Measurements from ENCODE around the gene HYOU1. TPM values are rescaled to one million over a fixed set of nuclear protein-coding genes. Genes with fewer than 3 reads are reported as not detected.

The HYOU1 gene
- total RNA-seq, 1 experiment from 2014 or later, result 228 TPM

- Histone ChIP-seq H3K79me1 (ENCODE audit: insufficient read depth, low read depth, low read length, poor library complexity, severe bottlenecking) (peaks cover 2% of the 10 kb centered on the region), H3K27me3 (ENCODE audit: insufficient read depth, low read length) (no peaks in the 10 kb centered on the region), H3K9me3 (ENCODE audit: control insufficient read depth, low read depth, low read length) (no peaks in the 10 kb centered on the region), H3K79me2 (ENCODE audit: insufficient read depth, low read length) (no peaks in the 10 kb centered on the region), H2BK120ac (ENCODE audit: low read depth, low read length, poor library complexity, severe bottlenecking) (no peak overlapping the region), H4K5ac (ENCODE audit: insufficient read length, low read depth, low read length) (no peak overlapping the region), H3K4me2 (ENCODE audit: insufficient read depth, insufficient read length, low read length) (no peak overlapping the region), H3K4me1 (ENCODE audit: insufficient read depth, low read length) (no peaks in the 10 kb centered on the region), H2BK15ac (ENCODE audit: low read depth, low read length) (no peak overlapping the region), H3K27ac (ENCODE audit: insufficient read length, low read depth, low read length) (no peak overlapping the region), H4K20me1 (ENCODE audit: control insufficient read depth, insufficient read depth, insufficient read length) (no peaks in the 10 kb centered on the region), H4K8ac (replicated peaks; ENCODE audit: insufficient read length, low read depth, low read length) (no peak overlapping the region), H4K91ac (ENCODE audit: insufficient read length, low read depth, low read length) (no peak overlapping the region), H3K23me2 (ENCODE audit: insufficient read length, low read depth, low read length, poor library complexity, severe bottlenecking) (no peaks in the 10 kb centered on the region), H2BK12ac (ENCODE audit: insufficient read length, low read depth, low read length) (no peak overlapping the region), H3K4ac (ENCODE audit: low read depth, low read length) (no peak overlapping the region), H2AK5ac (ENCODE audit: insufficient read length, low read length) (no peak overlapping the region), H3K56ac (ENCODE audit: insufficient read length, low read depth, low read length) (no peak overlapping the region), H3K14ac (ENCODE audit: insufficient read depth, low read length) (no peak overlapping the region), H2AFZ (ENCODE audit: low read length) (no peak overlapping the region), H2BK20ac (ENCODE audit: low read depth, low read length, poor library complexity, severe bottlenecking) (no peak overlapping the region), H3K9ac (ENCODE audit: extremely low read depth, insufficient read length, low read length) (no peak overlapping the region), H3T11ph (ENCODE audit: low read length) (no peak overlapping the region), H3K23ac (ENCODE audit: insufficient read length, low read depth, low read length) (no peak overlapping the region), H2BK5ac (ENCODE audit: insufficient read length, low read length) (no peak overlapping the region), H3K18ac (ENCODE audit: insufficient read length, low read depth, low read length) (no peak overlapping the region)
- Mint-ChIP-seq H3K9me3 (no peaks in the 10 kb centered on the region), H3K27me3 (ENCODE audit: low read depth) (no peaks in the 10 kb centered on the region), H3K4me3 (no peak overlapping the region), H3K4me1 (peaks cover 0 to 6% of the 10 kb centered on the region in 2 experiments; a peak in 2 of 4 replicates), H3K36me3 (ENCODE audit: insufficient read depth in 1 of 3, low read depth in 3 of 3) (peaks cover 54 to 92% (median 76%) of the 10 kb centered on the region in 3 experiments; a peak in 6 of 7 replicates), H3K27ac (no peak overlapping the region; a peak in 1 of 7 replicates)
- no CpG with 5 or more reads among the region's 6 CpGs for WGBS (ENCODE audit: extremely low coverage, insufficient read length, low lambda C conversion rate)
- no peak for DNase-seq
- TF ChIP-seq, protein P1, sequence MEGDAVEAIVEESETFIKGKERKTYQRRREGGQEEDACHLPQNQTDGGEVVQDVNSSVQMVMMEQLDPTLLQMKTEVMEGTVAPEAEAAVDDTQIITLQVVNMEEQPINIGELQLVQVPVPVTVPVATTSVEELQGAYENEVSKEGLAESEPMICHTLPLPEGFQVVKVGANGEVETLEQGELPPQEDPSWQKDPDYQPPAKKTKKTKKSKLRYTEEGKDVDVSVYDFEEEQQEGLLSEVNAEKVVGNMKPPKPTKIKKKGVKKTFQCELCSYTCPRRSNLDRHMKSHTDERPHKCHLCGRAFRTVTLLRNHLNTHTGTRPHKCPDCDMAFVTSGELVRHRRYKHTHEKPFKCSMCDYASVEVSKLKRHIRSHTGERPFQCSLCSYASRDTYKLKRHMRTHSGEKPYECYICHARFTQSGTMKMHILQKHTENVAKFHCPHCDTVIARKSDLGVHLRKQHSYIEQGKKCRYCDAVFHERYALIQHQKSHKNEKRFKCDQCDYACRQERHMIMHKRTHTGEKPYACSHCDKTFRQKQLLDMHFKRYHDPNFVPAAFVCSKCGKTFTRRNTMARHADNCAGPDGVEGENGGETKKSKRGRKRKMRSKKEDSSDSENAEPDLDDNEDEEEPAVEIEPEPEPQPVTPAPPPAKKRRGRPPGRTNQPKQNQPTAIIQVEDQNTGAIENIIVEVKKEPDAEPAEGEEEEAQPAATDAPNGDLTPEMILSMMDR (conservative IDR thresholded peaks at IDR 0.05), result no peak
Observed at GRCh38 chr11:119011476-119012053, 45.4 kb downstream of the HYOU1 start.

Measured in H9 (cell line).